K562 (cell line): Measurements from ENCODE around the gene ULBP1. TPM values are rescaled to one million over a fixed set of nuclear protein-coding genes. Genes with fewer than 3 reads are reported as not detected.
A peak's percentile ranks its signal among the peaks of the same experiment; 100 is the strongest.
"Not testable (repeated sequence)": the region's sequence is repeated elsewhere in the genome, so short reads cannot be mapped to it uniquely, and the experiment has no call there.

Experiments used
- ATAC-seq: fragments of 200-7000 bp; cut with Tn5 transposase; 3 replicates; pipeline ENCODE4 v1.9.1; 2020; ENCODE audit warnings: moderate library complexity
- BruUV-seq: library from RNA; stranded (reverse); fragments of 400-500 nt; replicated peaks from 2 replicates; lab custom pipeline; 2021; lab: Mats Ljungman, UMichigan
- CTCF ChIA-PET: fragments of 300-600 bp; formaldehyde crosslinking; extraction: SDS; loops from one replicate; lab custom pipeline; 2021; ENCODE audit warnings: low intra/inter-chr PET ratio; lab: Yijun Ruan, JAX
- POLR2A ChIA-PET: fragments of 300-600, 350-650 bp; sonication (Branson Sonifier 250); formaldehyde crosslinking; extraction: SDS; loops from one replicate; lab custom pipeline; 2021; ENCODE audit warnings: antibody characterized with exemption, inconsistent platforms; lab: Yijun Ruan, JAX
- DNase-seq, 4 experiments: peaks; one replicate each; pipeline versions ENCODE4 v3.0.0 to v3.0.0-alpha.2; 2011 to 2018; ENCODE audit warnings: low spot score in 3 of 4, mixed read lengths in 3 of 4; ENCODE audit errors: extremely low read depth in 1 of 4
- FAIRE-seq: peaks from 2 replicates; lab custom pipeline; 2011; peaks lifted over from hg19 to GRCh38; lab: Jason Lieb, UNC
- H2AFZ ChIP-seq: 2 replicates; pipeline ENCODE4 v1.6.0; 2011; ENCODE audit warnings: low read depth, low read length, control low read depth, inconsistent platforms
- H3K27ac ChIP-seq: fragments of 200-600 bp; 3 replicates; pipeline ENCODE4 v1.8.0; 2011; ENCODE audit warnings: low read depth, mild to moderate bottlenecking, control low read depth, inconsistent platforms, low read length, moderate library complexity, mixed read lengths; ENCODE audit errors: extremely low read depth
- H3K27me3 ChIP-seq, 2 experiments: fragments of 300-600 bp in 1 of 2; 2 replicates in 1 of 2; 3 replicates in 1 of 2; pipeline versions ENCODE4 v1.6.0 to v1.8.0; 2011; ENCODE audit warnings: inconsistent platforms in 2 of 2, low read length in 2 of 2, mild to moderate bottlenecking in 1 of 2, mixed read lengths in 1 of 2, moderate library complexity in 1 of 2; ENCODE audit not compliant: control insufficient read depth in 2 of 2, insufficient read depth in 2 of 2
- H3K36me3 ChIP-seq: fragments of 300-600 bp; 3 replicates; pipeline ENCODE4 v1.8.0; 2011; ENCODE audit warnings: mild to moderate bottlenecking, low read length, inconsistent platforms; ENCODE audit not compliant: control insufficient read depth, insufficient read depth
- H3K4me1 ChIP-seq, 2 experiments: fragments of 200-600 bp in 1 of 2; replicated peaks in 1 of 2; 2 replicates in 1 of 2; 3 replicates in 1 of 2; pipeline versions ENCODE4 v1.5.1 to v1.8.0; 2011; ENCODE audit warnings: inconsistent platforms in 2 of 2, low read length in 2 of 2, mild to moderate bottlenecking in 1 of 2, mixed read lengths in 1 of 2, moderate library complexity in 1 of 2; ENCODE audit not compliant: control insufficient read depth in 2 of 2, insufficient read depth in 2 of 2
- H3K4me2 ChIP-seq: 2 replicates; pipeline ENCODE4 v1.6.1; 2011; ENCODE audit warnings: low read length, control low read depth, inconsistent platforms, mixed read lengths; ENCODE audit not compliant: insufficient read depth
- H3K4me3 ChIP-seq: fragments of 200-600 bp; sonication (generic), shearing (Covaris generic); 2 replicates; pipeline ENCODE4 v1.5.1; 2016; ENCODE audit warnings: control low read depth, inconsistent platforms
- H3K79me2 ChIP-seq: fragments of 200-600 bp; 3 replicates; pipeline ENCODE4 v1.8.0; 2011; ENCODE audit warnings: low read length, inconsistent platforms; ENCODE audit not compliant: control insufficient read depth, insufficient read depth
- H3K9ac ChIP-seq, 2 experiments: 2 replicates each; pipeline versions ENCODE4 v1.6.0 to v1.6.1; 2011; ENCODE audit warnings: low read depth in 2 of 2, low read length in 2 of 2, control low read depth in 1 of 2, inconsistent platforms in 1 of 2, mild to moderate bottlenecking in 1 of 2, mixed read lengths in 1 of 2; ENCODE audit not compliant: insufficient read depth in 1 of 2
- H3K9me1 ChIP-seq: one replicate; pipeline ENCODE4 v1.6.0; 2011; ENCODE audit warnings: inconsistent platforms, mild to moderate bottlenecking, low read length, moderate library complexity; ENCODE audit not compliant: control insufficient read depth, insufficient read depth
- H3K9me3 ChIP-seq: replicated peaks from 2 replicates; pipeline ENCODE4 v1.5.1; 2011; ENCODE audit warnings: low read depth, low read length, inconsistent platforms; ENCODE audit not compliant: control insufficient read depth, insufficient read depth
- H4K20me1 ChIP-seq: replicated peaks from 2 replicates; pipeline ENCODE4 v1.6.1; 2011; ENCODE audit warnings: low read length, inconsistent platforms, mixed read lengths; ENCODE audit not compliant: control insufficient read depth, insufficient read depth
- MAZ ChIP-seq, 2 experiments: fragments of 450-650 bp in 1 of 2; sonication (generic) in 1 of 2; formaldehyde crosslinking; IDR thresholded peaks in 1 of 2; conservative IDR thresholded peaks in 1 of 2; 2 replicates each; pipeline versions ENCODE4 v1.4.0 to v1.5.0; 2020; ENCODE audit warnings: mild to moderate bottlenecking in 1 of 2, missing genetic modification reagents in 1 of 2
- ZEB2 ChIP-seq: fragments of 450-650 bp; IDR thresholded peaks from 2 replicates; pipeline ENCODE4 v1.6.1; 2016
- WGBS: fragments of 100-300 bp; shearing (Covaris generic); methylation state at CpG from one replicate; pipeline ENCODE4 v1.1.6; 2016; ENCODE audit warnings: low coverage, mixed read lengths; ENCODE audit not compliant: insufficient coverage; ENCODE audit errors: missing lambda C conversion rate; 5-methylcytosine and 5-hydroxymethylcytosine counted together
- in situ Hi-C: fragments of 300-500 bp; cut with MboI; formaldehyde crosslinking; loops from 4 replicates; pipeline ENCODE4 v1.15.0; 2018; ENCODE audit warnings: inconsistent platforms, mixed read lengths
- intact Hi-C: fragments of 100-400 bp; cut with micrococcal nuclease; formaldehyde crosslinking; loops from 2 replicates; pipeline ENCODE4 v1.14.2; 2022
- polyA plus RNA-seq, 8 experiments: library from polyadenylated mRNA; depleted of rRNA in 4 of 8; stranded (reverse) in 5 of 8; unstranded in 3 of 8; fragments of >200 nt; fragmentation: Nextera tagmentation in 2 of 8; fragmentation: Illumina TruSeq in 1 of 8; extraction: Ambion mirVana in 2 of 8; extraction: Trizol in 1 of 8; gene quantifications; 2 replicates each; pipeline versions ENCODE4 v1.2.1 to v1.2.3, GENCODE V29; 2011 to 2014; ENCODE audit warnings: inconsistent platforms in 1 of 8, missing spikeins in 1 of 8
- total RNA-seq, 7 experiments: library from RNA; depleted of rRNA in 6 of 7; stranded (reverse); fragments of >200 nt in 6 of 7; fragmentation: Illumina TruSeq in 2 of 7; extraction: Trizol in 2 of 7; gene quantifications; 2 replicates each; pipeline versions ENCODE4 v1.2.1 to v1.2.3, GENCODE V29; 2011 to 2021; ENCODE audit warnings: low replicate concordance in 1 of 7
- TF ChIP-seq, protein P1 (sequence below), 3 experiments: IDR thresholded peaks in 2 of 3; conservative IDR thresholded peaks in 1 of 3; 2 replicates each; pipeline ENCODE4 v1.5.1; 2011 to 2012; ENCODE audit warnings: low read length in 3 of 3, mild to moderate bottlenecking in 3 of 3, control low read depth in 2 of 3, improper control_type of control experiment in 1 of 3, inconsistent platforms in 1 of 3, low read depth in 1 of 3, mixed read lengths in 1 of 3, moderate library complexity in 1 of 3; ENCODE audit not compliant: insufficient read depth in 2 of 3

The ULBP1 gene
- total and polyA plus RNA-seq, 9 of the 15 experiments (the other 6 are each of a cell fraction or from before 2014, with no cell fraction given): 0.33 to 6.0 (median 2.5) TPM

DNA sequence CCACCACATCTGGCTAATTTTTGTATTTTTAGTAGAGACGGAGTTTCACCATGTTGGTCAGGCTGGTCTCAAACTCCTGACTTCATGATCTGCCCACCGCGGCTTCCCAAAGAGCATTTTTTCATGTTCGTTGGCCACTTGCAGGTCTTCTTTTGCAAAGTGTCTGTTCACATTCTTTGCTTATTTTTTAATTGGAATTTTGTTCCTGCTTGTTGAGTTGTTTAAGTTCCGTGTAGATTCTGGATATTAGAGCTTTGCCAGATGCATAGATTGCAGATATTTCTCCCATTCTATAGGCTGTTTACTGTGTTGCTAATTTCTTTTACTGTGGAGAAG is 53.4 kb downstream of the ULBP1 start:
- H3K79me2 ChIP-seq, FAIRE-seq, H3K9me3 ChIP-seq, H4K20me1 ChIP-seq, ATAC-seq, H3K36me3 ChIP-seq, H3K4me3 ChIP-seq, H2AFZ ChIP-seq, H3K4me2 ChIP-seq, DNase-seq, in situ Hi-C loops, BruUV-seq, H3K9me1 ChIP-seq, H3K27ac ChIP-seq, H3K9ac ChIP-seq: not testable (repeated sequence)
- Histone ChIP-seq H3K4me1 (peaks cover 18 to 21% of the 10 kb centered on the region in 2 experiments; a peak in 4 of 5 replicates), H3K27me3 (peaks cover 5 to 14% of the 10 kb centered on the region in 2 experiments; a peak in 4 of 5 replicates)
- 0 out of 2 replicates have a peak, but pooled peaks have one; percentile 51 for TF ChIP-seq ZEB2
- TF ChIP-seq, protein P1, sequence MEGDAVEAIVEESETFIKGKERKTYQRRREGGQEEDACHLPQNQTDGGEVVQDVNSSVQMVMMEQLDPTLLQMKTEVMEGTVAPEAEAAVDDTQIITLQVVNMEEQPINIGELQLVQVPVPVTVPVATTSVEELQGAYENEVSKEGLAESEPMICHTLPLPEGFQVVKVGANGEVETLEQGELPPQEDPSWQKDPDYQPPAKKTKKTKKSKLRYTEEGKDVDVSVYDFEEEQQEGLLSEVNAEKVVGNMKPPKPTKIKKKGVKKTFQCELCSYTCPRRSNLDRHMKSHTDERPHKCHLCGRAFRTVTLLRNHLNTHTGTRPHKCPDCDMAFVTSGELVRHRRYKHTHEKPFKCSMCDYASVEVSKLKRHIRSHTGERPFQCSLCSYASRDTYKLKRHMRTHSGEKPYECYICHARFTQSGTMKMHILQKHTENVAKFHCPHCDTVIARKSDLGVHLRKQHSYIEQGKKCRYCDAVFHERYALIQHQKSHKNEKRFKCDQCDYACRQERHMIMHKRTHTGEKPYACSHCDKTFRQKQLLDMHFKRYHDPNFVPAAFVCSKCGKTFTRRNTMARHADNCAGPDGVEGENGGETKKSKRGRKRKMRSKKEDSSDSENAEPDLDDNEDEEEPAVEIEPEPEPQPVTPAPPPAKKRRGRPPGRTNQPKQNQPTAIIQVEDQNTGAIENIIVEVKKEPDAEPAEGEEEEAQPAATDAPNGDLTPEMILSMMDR (IDR thresholded peaks at IDR 0.05 in 2 of 3, conservative IDR thresholded peaks at IDR 0.05 in 1 of 3; ENCODE audit: insufficient read depth in 2 of 3, low read depth in 1 of 3, low read length in 3 of 3): 0 out of 6 replicates have a peak, but pooled peaks of 1 of the 3 experiments have one; percentile 5
- 0 out of 4 replicates have a peak, but pooled peaks of 1 of the 2 experiments have one; percentile 3 for TF ChIP-seq MAZ (CRISPR knock-in tag; conservative IDR thresholded peaks at IDR 0.05 in 1 of 2, IDR thresholded peaks at IDR 0.05 in 1 of 2)
- POLR2A ChIA-PET: interaction anchor here (0.7 to 1.0 kb wide), 2 partner anchors 18 to 82 kb away, joined by 3 read pairs; no protein-coding TSS in a partner anchor
- 1% methylated on average over 5 of the region's 5 CpGs for WGBS
- CTCF ChIA-PET: interaction anchor here (0.8 to 4.4 kb wide), 3 partner anchors 82 to 315 kb away, joined by 3 to 70 read pairs (median 4); no protein-coding TSS in a partner anchor
- intact Hi-C loops: loop anchor here (1.0 to 5.0 kb wide), 2 partner anchors 83 to 175 kb away; no protein-coding TSS in a partner anchor
